K562 (cell line): Measurements from ENCODE around the gene ATXN7L1. TPM values are rescaled to one million over a fixed set of nuclear protein-coding genes. Genes with fewer than 3 reads are reported as not detected.

Experiments
- ATAC-seq: fragments of 200-7000 bp; cut with Tn5 transposase; 3 replicates; pipeline ENCODE4 v1.9.1; 2020; ENCODE audit warnings: moderate library complexity
- BruUV-seq: library from RNA; stranded (reverse); fragments of 400-500 nt; replicated peaks from 2 replicates; lab custom pipeline; 2021; lab: Mats Ljungman, UMichigan
- CTCF ChIA-PET: fragments of 300-600 bp; formaldehyde crosslinking; extraction: SDS; loops from one replicate; lab custom pipeline; 2021; ENCODE audit warnings: low intra/inter-chr PET ratio; lab: Yijun Ruan, JAX
- POLR2A ChIA-PET: fragments of 300-600, 350-650 bp; sonication (Branson Sonifier 250); formaldehyde crosslinking; extraction: SDS; loops from one replicate; lab custom pipeline; 2021; ENCODE audit warnings: antibody characterized with exemption, inconsistent platforms; lab: Yijun Ruan, JAX
- DNase-seq, 4 experiments: peaks; one replicate each; pipeline versions ENCODE4 v3.0.0 to v3.0.0-alpha.2; 2011 to 2018; ENCODE audit warnings: low spot score in 3 of 4, mixed read lengths in 3 of 4; ENCODE audit errors: extremely low read depth in 1 of 4
- FAIRE-seq: peaks from 2 replicates; lab custom pipeline; 2011; peaks lifted over from hg19 to GRCh38; lab: Jason Lieb, UNC
- H2AFZ ChIP-seq: 2 replicates; pipeline ENCODE4 v1.6.0; 2011; ENCODE audit warnings: low read depth, low read length, control low read depth, inconsistent platforms
- H3K27ac ChIP-seq: fragments of 200-600 bp; 3 replicates; pipeline ENCODE4 v1.8.0; 2011; ENCODE audit warnings: low read depth, mild to moderate bottlenecking, control low read depth, inconsistent platforms, low read length, moderate library complexity, mixed read lengths; ENCODE audit errors: extremely low read depth
- H3K27me3 ChIP-seq, 2 experiments: fragments of 300-600 bp in 1 of 2; 2 replicates in 1 of 2; 3 replicates in 1 of 2; pipeline versions ENCODE4 v1.6.0 to v1.8.0; 2011; ENCODE audit warnings: inconsistent platforms in 2 of 2, low read length in 2 of 2, mild to moderate bottlenecking in 1 of 2, mixed read lengths in 1 of 2, moderate library complexity in 1 of 2; ENCODE audit not compliant: control insufficient read depth in 2 of 2, insufficient read depth in 2 of 2
- H3K36me3 ChIP-seq: fragments of 300-600 bp; 3 replicates; pipeline ENCODE4 v1.8.0; 2011; ENCODE audit warnings: mild to moderate bottlenecking, low read length, inconsistent platforms; ENCODE audit not compliant: control insufficient read depth, insufficient read depth
- H3K4me1 ChIP-seq, 2 experiments: fragments of 200-600 bp in 1 of 2; replicated peaks in 1 of 2; 2 replicates in 1 of 2; 3 replicates in 1 of 2; pipeline versions ENCODE4 v1.5.1 to v1.8.0; 2011; ENCODE audit warnings: inconsistent platforms in 2 of 2, low read length in 2 of 2, mild to moderate bottlenecking in 1 of 2, mixed read lengths in 1 of 2, moderate library complexity in 1 of 2; ENCODE audit not compliant: control insufficient read depth in 2 of 2, insufficient read depth in 2 of 2
- H3K4me2 ChIP-seq: 2 replicates; pipeline ENCODE4 v1.6.1; 2011; ENCODE audit warnings: low read length, control low read depth, inconsistent platforms, mixed read lengths; ENCODE audit not compliant: insufficient read depth
- H3K4me3 ChIP-seq: fragments of 200-600 bp; sonication (generic), shearing (Covaris generic); 2 replicates; pipeline ENCODE4 v1.5.1; 2016; ENCODE audit warnings: control low read depth, inconsistent platforms
- H3K79me2 ChIP-seq: fragments of 200-600 bp; 3 replicates; pipeline ENCODE4 v1.8.0; 2011; ENCODE audit warnings: low read length, inconsistent platforms; ENCODE audit not compliant: control insufficient read depth, insufficient read depth
- H3K9ac ChIP-seq, 2 experiments: 2 replicates each; pipeline versions ENCODE4 v1.6.0 to v1.6.1; 2011; ENCODE audit warnings: low read depth in 2 of 2, low read length in 2 of 2, control low read depth in 1 of 2, inconsistent platforms in 1 of 2, mild to moderate bottlenecking in 1 of 2, mixed read lengths in 1 of 2; ENCODE audit not compliant: insufficient read depth in 1 of 2
- H3K9me1 ChIP-seq: one replicate; pipeline ENCODE4 v1.6.0; 2011; ENCODE audit warnings: inconsistent platforms, mild to moderate bottlenecking, low read length, moderate library complexity; ENCODE audit not compliant: control insufficient read depth, insufficient read depth
- H3K9me3 ChIP-seq: replicated peaks from 2 replicates; pipeline ENCODE4 v1.5.1; 2011; ENCODE audit warnings: low read depth, low read length, inconsistent platforms; ENCODE audit not compliant: control insufficient read depth, insufficient read depth
- H4K20me1 ChIP-seq: replicated peaks from 2 replicates; pipeline ENCODE4 v1.6.1; 2011; ENCODE audit warnings: low read length, inconsistent platforms, mixed read lengths; ENCODE audit not compliant: control insufficient read depth, insufficient read depth
- BRF1 ChIP-seq: IDR thresholded peaks from 3 replicates; pipeline ENCODE4 v1.6.1; 2011; ENCODE audit warnings: borderline replicate concordance, mild to moderate bottlenecking; ENCODE audit not compliant: insufficient read length; ENCODE audit errors: extremely low read depth
- C11orf30 ChIP-seq: fragments of 450-650 bp; IDR thresholded peaks from 2 replicates; pipeline ENCODE4 v1.6.1; 2016; ENCODE audit warnings: low read depth, mild to moderate bottlenecking
- HDAC3 ChIP-seq: fragments of 450-650 bp; IDR thresholded peaks from 2 replicates; pipeline ENCODE4 v1.6.1; 2018; ENCODE audit warnings: borderline replicate concordance, mild to moderate bottlenecking, moderate library complexity; ENCODE audit not compliant: partially characterized antibody
- HMG20B ChIP-seq: fragments of 250-450 bp; sonication (Bioruptor Pico); IDR thresholded peaks from 2 replicates; pipeline ENCODE4 v1.5.0; 2021; ENCODE audit warnings: mild to moderate bottlenecking
- HMGN3 ChIP-seq: IDR thresholded peaks from 2 replicates; pipeline ENCODE4 v1.6.1; 2011; ENCODE audit warnings: borderline replicate concordance, low read depth, mild to moderate bottlenecking, mixed read lengths, low read length; ENCODE audit not compliant: insufficient read length; ENCODE audit errors: extremely low read depth
- KLF6 ChIP-seq: fragments of 250-450 bp; sonication (Bioruptor Pico); IDR thresholded peaks from 2 replicates; pipeline ENCODE4 v1.4.0; 2020; ENCODE audit warnings: mild to moderate bottlenecking, moderate library complexity, borderline replicate concordance
- MAFG ChIP-seq: fragments of 450-650 bp; conservative IDR thresholded peaks from 2 replicates; pipeline ENCODE4 v1.6.1; 2016; ENCODE audit warnings: missing genetic modification characterization, missing compliant biosample characterization
- MYNN ChIP-seq, 2 experiments: sonication (generic); formaldehyde crosslinking in 1 of 2; IDR thresholded peaks; 2 replicates each; pipeline versions ENCODE4 v1.5.0 to v1.6.1; 2016 to 2020; ENCODE audit warnings: antibody characterized with exemption in 1 of 2, missing genetic modification reagents in 1 of 2
- NFE2 ChIP-seq: IDR thresholded peaks from 2 replicates; pipeline ENCODE4 v1.6.1; 2014; ENCODE audit warnings: antibody characterized with exemption, low read depth
- ZEB2 ChIP-seq: fragments of 450-650 bp; IDR thresholded peaks from 2 replicates; pipeline ENCODE4 v1.6.1; 2016
- ZNF146 ChIP-seq: IDR thresholded peaks from one replicate; pipeline ENCODE4 v1.6.1; 2018; ENCODE audit warnings: missing compliant biosample characterization; ENCODE audit not compliant: unreplicated experiment
- ZNF253 ChIP-seq: fragments of 250-450 bp; sonication (Bioruptor Pico); conservative IDR thresholded peaks from 2 replicates; pipeline ENCODE4 v1.6.1; 2021; ENCODE audit warnings: mild to moderate bottlenecking
- ZNF316 ChIP-seq: fragments of 450-650 bp; IDR thresholded peaks from 2 replicates; pipeline ENCODE4 v1.6.1; 2016
- whole genome bisulfite sequencing: fragments of 100-300 bp; shearing (Covaris generic); methylation state at CpG from one replicate; pipeline ENCODE4 v1.1.6; 2016; ENCODE audit warnings: low coverage, mixed read lengths; ENCODE audit not compliant: insufficient coverage; ENCODE audit errors: missing lambda C conversion rate; 5-methylcytosine and 5-hydroxymethylcytosine counted together
- in situ Hi-C: fragments of 300-500 bp; cut with MboI; formaldehyde crosslinking; loops from 4 replicates; pipeline ENCODE4 v1.15.0; 2018; ENCODE audit warnings: inconsistent platforms, mixed read lengths
- intact Hi-C: fragments of 100-400 bp; cut with micrococcal nuclease; formaldehyde crosslinking; loops from 2 replicates; pipeline ENCODE4 v1.14.2; 2022
- polyA plus RNA-seq, 8 experiments: library from polyadenylated mRNA; depleted of rRNA in 4 of 8; stranded (reverse) in 5 of 8; unstranded in 3 of 8; fragments of >200 nt; fragmentation: Nextera tagmentation in 2 of 8; fragmentation: Illumina TruSeq in 1 of 8; extraction: Ambion mirVana in 2 of 8; extraction: Trizol in 1 of 8; gene quantifications; 2 replicates each; pipeline versions ENCODE4 v1.2.1 to v1.2.3, GENCODE V29; 2011 to 2014; ENCODE audit warnings: inconsistent platforms in 1 of 8, missing spikeins in 1 of 8
- total RNA-seq, 7 experiments: library from RNA; depleted of rRNA in 6 of 7; stranded (reverse); fragments of >200 nt in 6 of 7; fragmentation: Illumina TruSeq in 2 of 7; extraction: Trizol in 2 of 7; gene quantifications; 2 replicates each; pipeline versions ENCODE4 v1.2.1 to v1.2.3, GENCODE V29; 2011 to 2021; ENCODE audit warnings: low replicate concordance in 1 of 7
- TF ChIP-seq, protein P1 (sequence below): fragments of 150-350 bp; IDR thresholded peaks from 2 replicates; pipeline ENCODE4 v1.6.1; 2014; ENCODE audit warnings: low read depth, mild to moderate bottlenecking, low read length, borderline replicate concordance
- TF ChIP-seq, protein P2 (sequence below), 2 experiments: fragments of 450-650 bp; conservative IDR thresholded peaks; 2 replicates each; pipeline ENCODE4 v1.6.1; 2017; ENCODE audit warnings: mild to moderate bottlenecking in 2 of 2, moderate library complexity in 2 of 2

The ATXN7L1 gene
- total and polyA plus RNA-seq, 9 of the 15 experiments (the other 6 are each of a cell fraction or from before 2014, with no cell fraction given), result 6.6 to 13.7 (median 10.7) TPM

DNA sequence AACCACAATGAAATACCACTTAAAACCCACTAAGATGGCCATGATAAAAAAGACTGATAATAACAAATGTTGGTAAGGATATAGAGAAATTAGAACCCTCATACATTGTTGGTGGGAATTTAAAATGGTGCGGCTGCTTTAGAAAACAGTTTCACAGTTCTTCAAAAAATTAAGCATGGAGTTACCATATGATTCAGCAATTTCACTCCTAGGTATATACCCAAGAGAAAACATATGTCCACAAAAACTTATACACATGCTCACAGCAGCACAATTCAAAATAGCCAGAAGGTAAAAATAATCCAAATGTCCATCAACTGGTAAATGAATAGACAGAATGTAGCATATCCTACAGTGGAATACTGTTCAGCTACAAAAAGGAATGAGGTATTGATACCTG is 30.0 kb downstream of the ATXN7L1 start:
- H2AFZ ChIP-seq, result no peak overlapping the region
- TF ChIP-seq ZNF316 (peak; percentile 65), MAFG (tag) (peak; percentile 56), ZNF253 (CRISPR knock-in tag) (no peak), MYNN (IDR thresholded peaks at IDR 0.05) (no peak), MYNN (CRISPR knock-in tag; IDR thresholded peaks at IDR 0.05) (no peak), ZNF146 (CRISPR knock-in tag) (no peak), HMGN3 (no peak), NFE2 (peak; percentile 55), BRF1 (no peak), KLF6 (CRISPR knock-in tag) (no peak), HMG20B (CRISPR knock-in tag) (no peak), HDAC3 (no peak), ZEB2 (no peak), C11orf30 (peak; percentile 55; the same call in 1 of the 2 replicates)
- TF ChIP-seq, protein P1, sequence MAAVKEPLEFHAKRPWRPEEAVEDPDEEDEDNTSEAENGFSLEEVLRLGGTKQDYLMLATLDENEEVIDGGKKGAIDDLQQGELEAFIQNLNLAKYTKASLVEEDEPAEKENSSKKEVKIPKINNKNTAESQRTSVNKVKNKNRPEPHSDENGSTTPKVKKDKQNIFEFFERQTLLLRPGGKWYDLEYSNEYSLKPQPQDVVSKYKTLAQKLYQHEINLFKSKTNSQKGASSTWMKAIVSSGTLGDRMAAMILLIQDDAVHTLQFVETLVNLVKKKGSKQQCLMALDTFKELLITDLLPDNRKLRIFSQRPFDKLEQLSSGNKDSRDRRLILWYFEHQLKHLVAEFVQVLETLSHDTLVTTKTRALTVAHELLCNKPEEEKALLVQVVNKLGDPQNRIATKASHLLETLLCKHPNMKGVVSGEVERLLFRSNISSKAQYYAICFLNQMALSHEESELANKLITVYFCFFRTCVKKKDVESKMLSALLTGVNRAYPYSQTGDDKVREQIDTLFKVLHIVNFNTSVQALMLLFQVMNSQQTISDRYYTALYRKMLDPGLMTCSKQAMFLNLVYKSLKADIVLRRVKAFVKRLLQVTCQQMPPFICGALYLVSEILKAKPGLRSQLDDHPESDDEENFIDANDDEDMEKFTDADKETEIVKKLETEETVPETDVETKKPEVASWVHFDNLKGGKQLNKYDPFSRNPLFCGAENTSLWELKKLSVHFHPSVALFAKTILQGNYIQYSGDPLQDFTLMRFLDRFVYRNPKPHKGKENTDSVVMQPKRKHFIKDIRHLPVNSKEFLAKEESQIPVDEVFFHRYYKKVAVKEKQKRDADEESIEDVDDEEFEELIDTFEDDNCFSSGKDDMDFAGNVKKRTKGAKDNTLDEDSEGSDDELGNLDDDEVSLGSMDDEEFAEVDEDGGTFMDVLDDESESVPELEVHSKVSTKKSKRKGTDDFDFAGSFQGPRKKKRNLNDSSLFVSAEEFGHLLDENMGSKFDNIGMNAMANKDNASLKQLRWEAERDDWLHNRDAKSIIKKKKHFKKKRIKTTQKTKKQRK, result no peak
- TF ChIP-seq, protein P2, sequence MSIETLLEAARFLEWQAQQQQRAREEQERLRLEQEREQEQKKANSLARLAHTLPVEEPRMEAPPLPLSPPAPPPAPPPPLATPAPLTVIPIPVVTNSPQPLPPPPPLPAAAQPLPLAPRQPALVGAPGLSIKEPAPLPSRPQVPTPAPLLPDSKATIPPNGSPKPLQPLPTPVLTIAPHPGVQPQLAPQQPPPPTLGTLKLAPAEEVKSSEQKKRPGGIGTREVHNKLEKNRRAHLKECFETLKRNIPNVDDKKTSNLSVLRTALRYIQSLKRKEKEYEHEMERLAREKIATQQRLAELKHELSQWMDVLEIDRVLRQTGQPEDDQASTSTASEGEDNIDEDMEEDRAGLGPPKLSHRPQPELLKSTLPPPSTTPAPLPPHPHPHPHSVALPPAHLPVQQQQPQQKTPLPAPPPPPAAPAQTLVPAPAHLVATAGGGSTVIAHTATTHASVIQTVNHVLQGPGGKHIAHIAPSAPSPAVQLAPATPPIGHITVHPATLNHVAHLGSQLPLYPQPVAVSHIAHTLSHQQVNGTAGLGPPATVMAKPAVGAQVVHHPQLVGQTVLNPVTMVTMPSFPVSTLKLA (conservative IDR thresholded peaks at IDR 0.05), result no peak
- no peaks in the 10 kb centered on the region for H3K79me2 ChIP-seq
- DNase-seq (no peak), FAIRE-seq (no peak), ATAC-seq (no peak)
- no peak overlapping the region for H3K4me3 ChIP-seq
- no peaks in the 10 kb centered on the region for H3K4me1 ChIP-seq
- CTCF ChIA-PET, result no interaction called here
- no TSS peak for BruUV-seq
- H3K36me3 ChIP-seq, result no peaks in the 10 kb centered on the region
- H3K27ac ChIP-seq, result no peak overlapping the region
- no peaks in the 10 kb centered on the region for H3K9me1 ChIP-seq
- in situ Hi-C loops (no loop called here), intact Hi-C loops (no loop called here)
- 81% methylated on average over 1 of the region's 1 CpG for WGBS
- H3K27me3 ChIP-seq, result peaks cover 0 to 5% of the 10 kb centered on the region in 2 experiments; a peak in 2 of 5 replicates
- no peaks in the 10 kb centered on the region for H3K9me3 ChIP-seq
- no peak overlapping the region for H3K4me2 ChIP-seq
- POLR2A ChIA-PET, result interaction anchor here (0.5 to 0.8 kb wide), 3 partner anchors 16 to 95 kb away, joined by 3 to 4 read pairs (median 3); no protein-coding TSS in a partner anchor
- H4K20me1 ChIP-seq, result peaks cover 27% of the 10 kb centered on the region; the same call in 1 of the 2 replicates
- H3K9ac ChIP-seq, result no peak overlapping the region
